PFSK-1 (cell line): ENCODE measurements around the gene H2BK1.

Source experiments
- FOXP2 ChIP-seq: optimal IDR thresholded peaks from 2 replicates; pipeline ENCODE3; 2011; ENCODE audit warnings: borderline replicate concordance, control low read depth, inconsistent platforms; ENCODE audit not compliant: insufficient read depth; ENCODE audit errors: extremely low read length, extremely low read depth
- POLR2AphosphoS5 ChIP-seq: IDR thresholded peaks from 2 replicates; pipeline ENCODE4 v1.6.1; 2012; ENCODE audit warnings: low read depth, mild to moderate bottlenecking, control low read depth, low read length, moderate library complexity
- REST ChIP-seq, 2 experiments: IDR thresholded peaks; 2 replicates each; pipeline versions ENCODE4 v1.6.1 to v1.8.0; 2011 to 2012; ENCODE audit warnings: low read depth in 2 of 2, low read length in 2 of 2, control low read depth in 1 of 2, inconsistent platforms in 1 of 2, mild to moderate bottlenecking in 1 of 2, moderate library complexity in 1 of 2; ENCODE audit not compliant: insufficient read depth in 1 of 2
- TAF1 ChIP-seq: IDR thresholded peaks from 2 replicates; pipeline ENCODE4 v1.6.1; 2012; ENCODE audit warnings: low read length, control low read depth, borderline replicate concordance; ENCODE audit not compliant: insufficient read depth

GRCh38 chr7:151240942-151241754 is 30.9 kb upstream of the H2BK1 start:
- TF ChIP-seq POLR2AphosphoS5 (no peak), TAF1 (no peak), REST (IDR thresholded peaks at IDR 0.05; ENCODE audit: insufficient read depth in 1 of 2, low read depth in 2 of 2, low read length in 2 of 2) (no peak), FOXP2 (no peak)
